Middle frontal gyrus (tissue), 1 donor: ENCODE data around the gene POLR3A.

Experiments
- DNase-seq: peaks from one replicate; pipeline ENCODE4 v3.0.0-alpha.2; 2015; ENCODE audit warnings: low spot score; ENCODE audit errors: extremely low spot score

Gene POLR3A

GRCh38 chr10:77949167-77949566, 80.1 kb downstream of the POLR3A start:
- no peak for DNase-seq

GRCh38 chr10:77946084-77946483, 83.2 kb downstream of the POLR3A start:
- no peak for DNase-seq

GRCh38 chr10:77944519-77944918, 84.8 kb downstream of the POLR3A start:
- no peak for DNase-seq

- DNase-seq = no peak
Observed at GRCh38 chr10:77943121-77943901, 86.0 kb downstream of the POLR3A start.

- DNase-seq = no peak
Observed at GRCh38 chr10:77941790-77942189, 87.5 kb downstream of the POLR3A start.

GRCh38 chr10:77940627-77941026, 88.7 kb downstream of the POLR3A start:
- no peak for DNase-seq

- DNase-seq = no peak
Observed at GRCh38 chr10:77940225-77940624, 89.1 kb downstream of the POLR3A start.

GRCh38 chr10:77939561-77940001, 89.7 kb downstream of the POLR3A start:
- no peak for DNase-seq

GRCh38 chr10:77936697-77937567, 92.4 kb downstream of the POLR3A start:
- no peak for DNase-seq

GRCh38 chr10:77932016-77932715, 97.1 kb downstream of the POLR3A start:
- DNase-seq = no peak

GRCh38 chr10:77927402-77928246, 101.7 kb downstream of the POLR3A start:
- peak; percentile 20 for DNase-seq

GRCh38 chr10:77926566-77927401, 102.5 kb downstream of the POLR3A start, which contains the start of gene DLG5:
DLG5 (minus strand) TSS chr10:77926755; CDS start chr10:77926520, 235 bp downstream.
- no peak for DNase-seq

- peak; percentile 18 for DNase-seq
Observed at GRCh38 chr10:77925795-77926565, 103.3 kb downstream of the POLR3A start.

- DNase-seq = no peak
Observed at GRCh38 chr10:77925410-77925794, 103.9 kb downstream of the POLR3A start.

- DNase-seq = no peak
Observed at GRCh38 chr10:77922566-77923179, 106.6 kb downstream of the POLR3A start.

- DNase-seq = no peak
Observed at GRCh38 chr10:77922055-77922454, 107.3 kb downstream of the POLR3A start.

GRCh38 chr10:77921395-77921794, 107.9 kb downstream of the POLR3A start:
- DNase-seq = no peak

GRCh38 chr10:77920495-77920894, 108.8 kb downstream of the POLR3A start:
- DNase-seq = no peak

- no peak for DNase-seq
Observed at GRCh38 chr10:77919713-77920108, 109.6 kb downstream of the POLR3A start.
